ENCODE data around the gene NPW.

The NPW gene

DNA sequence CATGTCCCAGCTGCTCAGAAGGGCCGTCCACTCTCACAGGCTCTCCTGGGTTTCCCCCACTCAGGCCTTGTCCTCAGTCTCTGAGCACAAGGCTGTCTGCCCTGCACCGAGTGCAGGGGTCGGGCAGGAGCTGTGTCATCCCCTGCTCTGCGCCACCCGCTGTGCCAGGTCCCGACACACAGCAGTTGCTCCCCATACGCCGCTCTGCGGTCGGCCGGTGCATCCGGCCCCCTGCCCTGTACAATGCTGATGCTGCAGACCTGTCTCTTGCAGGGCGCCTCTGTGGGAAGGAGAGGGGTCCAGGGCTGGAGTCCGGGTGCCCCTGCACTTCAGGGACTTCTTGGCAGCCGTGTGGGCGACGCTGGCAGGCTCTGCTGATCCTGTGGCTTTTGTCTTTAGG is 34.3 kb downstream of the NPW start:
- no peak for DNase-seq (ENCODE audit: low spot score)

DNA sequence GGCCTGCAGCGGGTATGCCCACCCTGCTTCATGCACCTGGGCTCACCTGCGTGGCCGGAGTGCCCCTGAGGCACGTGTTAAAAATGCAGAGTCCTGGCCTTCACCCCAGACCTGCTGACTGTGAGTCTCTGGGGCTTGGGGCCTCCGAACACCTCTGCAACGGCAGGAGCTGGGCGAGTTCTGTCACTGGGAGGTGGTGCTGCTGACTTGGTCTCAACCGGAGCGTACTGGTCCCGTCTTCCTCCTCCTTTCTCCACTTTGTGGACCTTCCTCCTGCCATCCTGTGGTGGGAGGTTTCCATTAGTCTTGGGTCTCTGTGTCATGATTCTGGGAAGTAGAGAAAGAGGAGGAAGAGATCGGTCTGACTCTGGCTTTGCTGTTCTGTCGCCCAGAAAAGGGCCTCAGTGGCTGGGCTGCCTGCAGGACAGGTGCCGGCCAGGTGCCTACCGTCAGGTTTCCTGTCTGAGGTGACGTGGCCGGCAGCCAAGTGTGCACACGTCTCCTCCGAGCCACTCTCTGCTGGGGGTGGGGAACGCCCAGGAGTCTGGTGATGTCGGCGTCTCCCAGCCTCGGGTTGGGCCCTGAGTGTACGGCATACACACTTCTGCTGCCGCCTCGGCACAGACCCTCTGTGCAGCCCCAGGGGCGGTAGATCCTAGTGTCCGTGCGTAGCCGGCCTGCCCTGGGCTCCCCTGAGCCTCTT is 35.1 kb downstream of the NPW start:
- DNase-seq (ENCODE audit: low spot score) = no peak

DNA sequence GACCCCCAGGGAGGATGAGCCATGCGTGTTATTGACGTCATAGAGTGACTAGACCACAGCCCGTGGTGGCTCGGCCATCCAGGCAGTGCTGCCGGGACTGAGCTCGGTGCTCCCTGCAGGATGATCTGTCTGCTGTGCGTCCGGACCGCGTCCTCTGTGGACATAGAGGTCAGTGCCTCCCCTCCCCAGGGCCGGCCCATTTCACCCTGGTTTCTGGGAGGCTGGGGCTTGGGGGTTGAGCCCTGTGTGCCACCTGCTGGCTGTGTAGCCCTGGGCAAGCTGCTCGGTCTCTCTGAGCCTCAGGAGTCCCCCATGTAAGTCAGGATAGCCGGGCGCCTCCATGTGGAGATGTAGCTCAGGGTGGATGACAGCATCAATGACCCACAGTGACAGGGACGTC is 36.5 kb downstream of the NPW start:
- DNase-seq (ENCODE audit: low spot score) = no peak

DNA sequence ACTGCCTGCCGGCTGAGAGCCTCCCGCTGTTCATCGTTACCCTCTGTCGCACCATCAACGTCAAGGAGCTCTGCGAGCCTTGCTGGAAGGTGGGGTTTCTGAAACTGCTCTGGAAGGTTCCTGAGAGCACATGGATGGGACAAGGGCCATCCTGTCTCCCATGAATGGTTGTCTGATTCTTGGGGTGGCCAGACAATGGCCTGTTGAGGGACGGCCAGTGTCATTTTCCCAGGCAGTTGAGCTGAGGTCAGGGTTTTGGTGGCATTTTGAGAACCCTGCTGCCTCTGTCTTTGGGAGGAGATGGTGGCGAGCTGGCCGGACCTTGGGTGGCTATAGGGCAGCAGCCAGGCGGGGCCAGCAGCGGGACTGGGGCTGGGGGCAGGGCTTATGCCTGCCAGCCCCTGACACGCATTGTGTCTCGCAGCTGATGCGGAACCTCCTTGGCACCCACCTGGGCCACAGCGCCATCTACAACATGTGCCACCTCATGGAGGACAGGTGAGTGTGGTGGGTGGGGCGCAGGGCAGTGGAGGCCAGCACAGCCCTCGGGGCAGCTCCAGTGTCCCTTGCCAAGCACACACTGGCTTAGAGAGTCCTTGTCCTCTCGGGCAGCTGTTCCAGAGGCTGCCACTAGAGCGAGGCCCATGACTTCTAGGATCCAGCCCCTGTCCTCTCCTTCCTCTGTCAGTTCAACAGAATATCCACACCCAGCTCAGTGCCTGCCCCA is 37.3 kb downstream of the NPW start:
- DNase-seq (ENCODE audit: low spot score) = no peak

DNA sequence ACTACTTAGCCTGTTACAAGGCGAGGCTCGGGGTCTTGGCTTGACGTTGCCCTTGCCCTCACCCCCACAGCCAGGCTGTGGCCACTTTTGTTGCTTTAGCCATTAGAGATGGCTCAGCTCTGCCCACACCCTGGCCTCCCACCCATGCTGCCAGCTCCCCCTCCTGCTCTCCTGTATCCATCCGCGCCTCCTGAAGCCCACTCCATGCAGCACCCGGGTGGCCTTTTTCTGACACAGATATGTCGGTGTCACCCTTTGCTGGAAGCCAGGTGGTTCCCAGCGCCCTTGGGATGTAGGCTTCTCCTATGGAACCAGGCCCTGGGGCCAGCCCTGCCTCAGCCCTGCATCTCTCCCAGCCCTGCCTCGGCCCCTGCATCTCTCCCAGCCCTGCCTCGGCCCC is 37.9 kb downstream of the NPW start:
- DNase-seq (ENCODE audit: low spot score) = no peak

DNA sequence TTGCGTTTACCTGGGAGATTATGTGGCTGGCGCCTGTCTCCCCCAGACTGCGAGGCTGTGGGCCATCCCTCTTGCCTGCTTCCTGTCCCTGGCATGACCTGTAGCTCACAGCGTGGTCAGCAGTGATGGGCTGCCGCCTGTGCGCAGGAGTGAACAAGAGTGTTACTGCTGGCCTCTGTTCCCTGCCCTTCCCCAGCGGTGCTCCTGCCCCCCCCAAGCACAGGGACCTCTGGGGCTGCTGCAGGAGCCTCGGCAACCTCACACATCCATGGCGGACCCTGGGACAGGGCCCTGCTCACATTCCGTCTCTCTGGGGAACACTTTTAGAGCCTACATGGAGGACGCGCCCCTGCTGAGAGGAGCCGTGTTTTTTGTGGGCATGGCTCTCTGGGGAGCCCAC is 38.8 kb downstream of the NPW start:
- no peak for DNase-seq (ENCODE audit: low spot score)

DNA sequence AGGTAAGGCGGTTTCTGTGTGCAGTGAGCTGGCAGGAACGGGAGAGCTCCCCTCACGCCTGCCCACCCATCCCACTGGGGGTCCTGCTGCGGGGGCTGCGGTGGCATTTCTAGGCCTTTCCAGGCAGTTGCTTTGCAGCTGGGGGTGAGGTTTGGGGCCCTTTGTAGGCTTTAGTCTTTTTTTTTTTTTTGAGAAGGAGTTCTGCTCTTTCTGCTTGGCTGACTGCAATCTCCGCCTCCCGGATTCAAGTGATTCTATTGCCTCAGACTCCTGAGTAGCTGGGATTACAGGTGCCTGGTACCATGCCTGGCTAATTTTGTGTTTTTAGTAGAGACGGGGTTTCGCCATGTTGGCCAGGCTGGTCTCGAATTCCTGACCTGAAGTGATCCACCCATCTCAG is 39.3 kb downstream of the NPW start:
- DNase-seq (ENCODE audit: low spot score) = no peak

DNA sequence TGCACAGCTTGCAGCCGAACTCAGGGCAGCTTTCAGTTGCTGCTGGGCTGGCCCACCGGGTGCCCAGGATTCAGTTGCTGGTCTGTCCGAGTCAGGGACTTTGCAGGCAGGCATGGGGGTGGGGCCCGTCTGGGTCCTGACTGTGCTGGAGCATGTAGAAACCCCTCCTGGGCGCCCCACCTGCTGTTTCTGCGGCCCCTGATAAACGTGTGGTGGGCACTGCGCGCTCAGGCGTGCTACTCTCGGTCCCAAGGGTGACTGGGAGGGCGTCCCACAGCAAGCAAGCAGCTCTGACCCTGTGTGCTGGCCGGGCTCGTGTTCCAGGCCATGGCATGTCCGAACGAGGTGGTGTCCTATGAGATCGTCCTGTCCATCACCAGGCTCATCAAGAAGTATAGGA is 40.8 kb downstream of the NPW start:
- no peak for DNase-seq (ENCODE audit: low spot score)

DNA sequence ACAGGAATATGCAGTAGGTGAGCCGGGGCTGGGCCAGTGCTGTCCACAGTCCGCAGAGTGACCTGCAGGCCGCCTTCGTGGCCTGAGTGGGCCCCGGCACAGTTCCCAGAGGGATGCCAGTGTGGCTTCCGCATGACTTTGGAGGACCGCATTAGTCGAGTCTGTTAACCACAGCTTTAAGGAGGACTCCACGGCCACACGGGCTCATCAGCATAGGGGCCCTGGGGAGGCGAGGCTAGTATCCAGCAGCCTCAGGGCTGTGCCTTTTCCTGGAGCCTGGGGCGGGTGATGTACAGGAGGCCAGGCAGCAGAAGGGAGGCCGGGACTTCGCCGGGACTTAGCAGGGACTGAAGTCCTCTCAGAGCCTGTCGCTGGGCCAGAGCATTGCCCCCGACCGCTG is 41.4 kb downstream of the NPW start:
- no peak for DNase-seq (ENCODE audit: low spot score)

DNA sequence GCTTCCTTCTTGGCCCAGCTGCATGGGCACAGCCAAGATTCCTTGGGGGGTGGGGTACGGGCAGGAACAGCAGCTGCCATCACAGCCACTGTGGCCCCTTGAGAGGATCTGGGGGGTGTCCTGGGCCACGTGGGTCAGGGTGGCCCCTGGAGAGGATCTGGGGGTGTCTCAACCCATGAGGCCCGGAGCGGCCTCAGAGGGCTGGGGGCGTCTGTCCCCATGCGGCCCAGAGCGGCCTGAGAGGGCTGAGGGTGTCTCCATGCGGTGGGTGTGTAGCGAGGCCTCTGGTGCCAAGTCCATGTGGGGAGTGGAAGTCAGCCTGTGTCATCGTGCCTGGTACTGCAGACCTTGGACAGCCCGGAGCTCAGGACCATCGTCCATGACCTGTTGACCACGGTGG is 41.9 kb downstream of the NPW start:
- DNase-seq (ENCODE audit: low spot score) = no peak

DNA sequence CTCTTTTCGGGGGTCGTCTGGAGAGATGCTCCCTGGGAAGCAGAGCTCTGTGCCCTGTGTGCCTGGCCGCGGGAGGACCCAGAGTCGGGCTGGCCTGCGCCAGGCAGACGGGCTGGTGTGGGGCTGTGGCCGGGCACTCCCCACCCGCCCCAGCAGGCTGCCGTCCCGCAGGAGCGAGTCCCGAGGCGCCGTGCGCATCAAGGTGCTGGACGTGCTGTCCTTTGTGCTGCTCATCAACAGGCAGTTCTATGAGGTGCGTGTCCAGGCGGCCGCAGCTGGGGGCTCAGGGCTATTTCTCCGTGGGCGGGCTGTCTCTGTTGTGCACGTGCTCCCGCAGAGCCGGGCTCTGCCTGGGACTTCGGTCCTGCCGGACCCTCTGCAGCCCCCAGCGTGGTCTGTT is 43.2 kb downstream of the NPW start:
- no peak for DNase-seq (ENCODE audit: low spot score)

DNA sequence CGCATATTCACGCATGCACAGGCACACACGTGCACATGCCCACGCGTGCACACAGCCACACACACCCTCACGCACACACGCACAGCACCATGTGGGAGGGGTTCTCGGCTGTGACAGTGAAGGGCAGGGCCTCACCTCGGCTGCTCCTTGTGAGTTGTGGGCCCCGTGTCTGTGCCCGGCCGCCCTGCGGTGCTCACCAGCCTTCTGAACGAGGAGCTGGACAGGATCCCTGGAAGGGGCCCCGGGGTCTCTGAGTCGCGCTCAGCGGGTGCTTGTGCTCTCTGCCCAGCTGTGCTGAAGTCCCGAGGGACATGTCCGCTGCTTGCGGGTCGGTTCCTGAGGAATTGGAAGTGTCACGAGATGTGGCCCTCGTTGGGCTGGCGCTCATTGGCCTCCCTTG is 44.3 kb downstream of the NPW start:
- DNase-seq (ENCODE audit: low spot score) = no peak

DNA sequence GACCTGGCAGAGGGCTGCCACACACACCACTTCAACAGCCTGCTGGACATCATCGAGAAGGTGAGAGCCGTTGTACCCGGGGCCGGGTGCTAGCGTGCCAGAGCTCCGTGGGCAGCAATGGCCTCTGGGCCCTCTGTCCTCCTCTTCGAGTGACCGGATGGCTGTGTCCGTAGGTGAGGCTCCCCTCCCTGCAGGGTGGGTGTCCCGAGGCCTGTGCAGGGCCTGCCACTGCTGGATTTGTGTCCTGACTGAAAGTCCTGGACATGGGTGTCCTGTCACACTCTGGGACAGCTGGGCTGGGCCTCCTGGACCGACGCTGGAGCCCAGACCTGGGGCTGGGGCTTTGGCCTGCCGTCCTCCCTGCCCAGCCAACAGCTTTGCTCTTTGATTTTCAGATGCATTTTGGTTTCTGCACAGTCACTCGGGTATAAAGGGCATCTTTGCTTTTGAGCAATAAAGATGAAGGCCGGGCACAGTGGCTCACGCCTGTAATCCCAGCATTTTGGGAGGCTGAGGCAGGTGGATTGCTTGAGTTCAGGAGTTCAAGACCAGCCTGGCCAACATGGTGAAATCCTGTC is 44.9 kb downstream of the NPW start:
- DNase-seq (ENCODE audit: low spot score) = no peak

DNA sequence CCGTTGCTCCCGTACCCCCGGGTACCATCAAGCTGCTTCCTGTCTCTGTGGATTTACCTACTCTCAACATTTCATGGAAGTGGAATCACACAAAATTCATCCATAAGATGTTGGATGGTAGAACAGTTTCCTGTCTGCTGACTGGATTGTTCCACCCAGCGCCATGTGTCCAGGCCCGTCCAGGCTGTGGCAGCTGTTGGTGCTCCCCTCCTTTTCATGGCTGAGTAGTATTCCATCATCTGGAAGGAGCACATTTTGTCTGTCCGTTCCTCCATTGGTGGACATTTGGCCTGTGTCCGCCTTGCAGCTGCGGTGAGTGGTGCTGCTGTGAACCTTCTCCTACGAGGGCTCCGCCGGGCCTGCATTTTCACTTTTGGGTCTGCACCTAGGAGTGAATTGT is 46.6 kb downstream of the NPW start:
- DNase-seq (ENCODE audit: low spot score) = no peak

Measured in CD4-positive, alpha-beta T cell treated with Interleukin-6 at 100 ng/mL for 8 hours (primary cell).